CD8-positive, alpha-beta memory T cell (primary cell): ENCODE measurements around the gene TOM1L2. TPM values are rescaled to one million over a fixed set of nuclear protein-coding genes. Genes with fewer than 3 reads are reported as not detected.

ENCODE experiments used
- CTCF ChIA-PET: fragments of 350-600 bp; sonication (Branson Sonifier 250); formaldehyde crosslinking; loops from one replicate; lab custom pipeline; 2021; ENCODE audit warnings: antibody characterized with exemption; lab: Charles Lee
- POLR2A ChIA-PET: fragments of 350-600 bp; sonication (Branson Sonifier 250); formaldehyde crosslinking; loops from one replicate; lab custom pipeline; 2021; ENCODE audit warnings: antibody characterized with exemption; lab: Charles Lee
- DNase-seq, 5 donors: peaks; one replicate each; pipeline versions ENCODE4 v3.0.0 to v3.0.0-alpha.2; 2020 to 2022; ENCODE audit warnings: mixed read lengths in 1 of 5
- H3K27ac ChIP-seq: one replicate; pipeline ENCODE4 v1.7.0; 2013; ENCODE audit warnings: low read depth, mild to moderate bottlenecking, low read length, moderate library complexity
- H3K27me3 ChIP-seq: 2 replicates; pipeline ENCODE4 v1.7.0; 2013; ENCODE audit warnings: low read length, mild to moderate bottlenecking; ENCODE audit not compliant: insufficient read depth, poor library complexity, severe bottlenecking
- H3K36me3 ChIP-seq: 2 replicates; pipeline ENCODE4 v1.7.0; 2013; ENCODE audit warnings: mild to moderate bottlenecking, low read length, moderate library complexity; ENCODE audit not compliant: insufficient read depth
- H3K4me1 ChIP-seq: 2 replicates; pipeline ENCODE4 v1.7.0; 2013; ENCODE audit warnings: mild to moderate bottlenecking, low read length, moderate library complexity; ENCODE audit not compliant: insufficient read depth
- H3K4me3 ChIP-seq: 2 replicates; pipeline ENCODE4 v1.7.0; 2013; ENCODE audit warnings: mild to moderate bottlenecking, low read length
- H3K9me3 ChIP-seq: 2 replicates; pipeline ENCODE4 v1.7.0; 2013; ENCODE audit warnings: mild to moderate bottlenecking, low read length
- H3K27ac Mint-ChIP-seq, 8 donors: one replicate each; pipeline ENCODE4 v1.8.0; 2020 to 2021; ENCODE audit warnings: mixed read lengths in 8 of 8, mild to moderate bottlenecking in 6 of 8, inconsistent platforms in 3 of 8, moderate library complexity in 3 of 8
- H3K27me3 Mint-ChIP-seq, 2 donors: one replicate each; pipeline ENCODE4 v1.8.0; 2020 to 2021; ENCODE audit warnings: mixed read lengths in 2 of 2, mild to moderate bottlenecking in 1 of 2, moderate library complexity in 1 of 2
- H3K36me3 Mint-ChIP-seq, 3 donors: one replicate each; pipeline ENCODE4 v1.8.0; 2020 to 2021; ENCODE audit warnings: mixed read lengths in 3 of 3, inconsistent platforms in 1 of 3, mild to moderate bottlenecking in 1 of 3
- H3K4me1 Mint-ChIP-seq, 3 donors: one replicate each; pipeline ENCODE4 v1.8.0; 2020 to 2021; ENCODE audit warnings: mixed read lengths in 3 of 3, inconsistent platforms in 1 of 3, mild to moderate bottlenecking in 1 of 3
- H3K4me3 Mint-ChIP-seq, 7 donors: one replicate each; pipeline ENCODE4 v1.8.0; 2020 to 2021; ENCODE audit warnings: mixed read lengths in 7 of 7, mild to moderate bottlenecking in 6 of 7, moderate library complexity in 4 of 7, inconsistent platforms in 2 of 7
- H3K9me3 Mint-ChIP-seq, 5 donors: one replicate each; pipeline ENCODE4 v1.8.0; 2020 to 2022; ENCODE audit warnings: mixed read lengths in 5 of 5, mild to moderate bottlenecking in 3 of 5, moderate library complexity in 2 of 5, inconsistent platforms in 1 of 5
- polyA plus RNA-seq: library from polyadenylated mRNA; unstranded; fragments of 300-500 nt; fragmentation: Illumina TruSeq; gene quantifications from one replicate; pipeline ENCODE4 v1.2.3, GENCODE V29; 2021
- total RNA-seq, 2 experiments: library from RNA; stranded (reverse); gene quantifications; one replicate each; pipeline ENCODE4 v1.2.3, GENCODE V29; 2021

The TOM1L2 gene
- total and polyA plus RNA-seq, 3 experiments from 2014 or later: 6.5 to 11.3 (median 10.0) TPM

- no peaks in the 10 kb centered on the region for H3K27me3 Mint-ChIP-seq
- no peak overlapping the region for H3K4me3 Mint-ChIP-seq
- CTCF ChIA-PET: no interaction called here
- Histone ChIP-seq H3K9me3 (no peaks in the 10 kb centered on the region), H3K27ac (no peak overlapping the region), H3K4me1 (peaks cover 7% of the 10 kb centered on the region), H3K27me3 (no peaks in the 10 kb centered on the region), H3K36me3 (no peaks in the 10 kb centered on the region), H3K4me3 (no peak overlapping the region)
- no peaks in the 10 kb centered on the region for H3K9me3 Mint-ChIP-seq
- peaks cover 0 to 23% (median 4%) of the 10 kb centered on the region in 3 donors for H3K36me3 Mint-ChIP-seq
- peak overlapping the region in 1 of 8 donors; percentile 71 for H3K27ac Mint-ChIP-seq
- peaks cover 7 to 11% (median 11%) of the 10 kb centered on the region in 3 donors for H3K4me1 Mint-ChIP-seq
- POLR2A ChIA-PET: no interaction called here
- no peak for DNase-seq
These were observed 174.1 kb downstream of the TOM1L2 start for GRCh38 chr17:17798010-17798556.

- Mint-ChIP-seq H3K27ac (peak overlapping the region in 1 of 8 donors; percentile 36), H3K27me3 (no peaks in the 10 kb centered on the region), H3K36me3 (peaks cover 0 to 23% (median 4%) of the 10 kb centered on the region in 3 donors), H3K4me1 (peaks cover 14 to 19% (median 15%) of the 10 kb centered on the region in 3 donors), H3K4me3 (no peak overlapping the region), H3K9me3 (no peaks in the 10 kb centered on the region)
- H3K4me3 ChIP-seq: no peak overlapping the region
- H3K4me1 ChIP-seq: peaks cover 13% of the 10 kb centered on the region
- ChIA-PET POLR2A (interaction anchor here (0.6 kb wide), 1 partner anchor 817 kb away, joined by 3 read pairs; no protein-coding TSS in a partner anchor), CTCF (no interaction called here)
- H3K36me3 ChIP-seq: no peaks in the 10 kb centered on the region
- no peaks in the 10 kb centered on the region for H3K9me3 ChIP-seq
- no peak for DNase-seq
- no peaks in the 10 kb centered on the region for H3K27me3 ChIP-seq
- no peak overlapping the region for H3K27ac ChIP-seq
These were observed 174.9 kb downstream of the TOM1L2 start for GRCh38 chr17:17797119-17797809.

GRCh38 chr17:17796787-17797061 lies 175.5 kb downstream of the TOM1L2 start:
- DNase-seq: no peak
- Histone ChIP-seq H3K4me3 (no peak overlapping the region), H3K36me3 (no peaks in the 10 kb centered on the region), H3K4me1 (peaks cover 18% of the 10 kb centered on the region), H3K9me3 (no peaks in the 10 kb centered on the region), H3K27ac (no peak overlapping the region), H3K27me3 (no peaks in the 10 kb centered on the region)
- H3K27ac Mint-ChIP-seq: peak overlapping the region in 1 of 8 donors; percentile 36
- peaks cover 0 to 23% (median 4%) of the 10 kb centered on the region in 3 donors for H3K36me3 Mint-ChIP-seq
- H3K27me3 Mint-ChIP-seq: no peaks in the 10 kb centered on the region
- POLR2A ChIA-PET: interaction anchor here (0.6 kb wide), 1 partner anchor 817 kb away, joined by 3 read pairs; no protein-coding TSS in a partner anchor
- no peak overlapping the region for H3K4me3 Mint-ChIP-seq
- CTCF ChIA-PET: no interaction called here
- H3K4me1 Mint-ChIP-seq: peaks cover 18 to 24% (median 18%) of the 10 kb centered on the region in 3 donors
- H3K9me3 Mint-ChIP-seq: no peaks in the 10 kb centered on the region

- POLR2A ChIA-PET: interaction anchor here (0.6 kb wide), 1 partner anchor 816 kb away, joined by 3 read pairs; no protein-coding TSS in a partner anchor
- Histone ChIP-seq H3K27ac (no peak overlapping the region), H3K4me3 (no peak overlapping the region), H3K36me3 (no peaks in the 10 kb centered on the region), H3K27me3 (no peaks in the 10 kb centered on the region), H3K9me3 (no peaks in the 10 kb centered on the region), H3K4me1 (peaks cover 20% of the 10 kb centered on the region)
- no peaks in the 10 kb centered on the region for H3K9me3 Mint-ChIP-seq
- no peak overlapping the region for H3K27ac Mint-ChIP-seq
- DNase-seq: no peak
- H3K36me3 Mint-ChIP-seq: peaks cover 0 to 23% (median 4%) of the 10 kb centered on the region in 3 donors
- no peaks in the 10 kb centered on the region for H3K27me3 Mint-ChIP-seq
- H3K4me1 Mint-ChIP-seq: peaks cover 18 to 24% (median 18%) of the 10 kb centered on the region in 3 donors
- no peak overlapping the region for H3K4me3 Mint-ChIP-seq
- CTCF ChIA-PET: no interaction called here
These were observed 176.0 kb downstream of the TOM1L2 start for GRCh38 chr17:17795946-17796786.

DNA sequence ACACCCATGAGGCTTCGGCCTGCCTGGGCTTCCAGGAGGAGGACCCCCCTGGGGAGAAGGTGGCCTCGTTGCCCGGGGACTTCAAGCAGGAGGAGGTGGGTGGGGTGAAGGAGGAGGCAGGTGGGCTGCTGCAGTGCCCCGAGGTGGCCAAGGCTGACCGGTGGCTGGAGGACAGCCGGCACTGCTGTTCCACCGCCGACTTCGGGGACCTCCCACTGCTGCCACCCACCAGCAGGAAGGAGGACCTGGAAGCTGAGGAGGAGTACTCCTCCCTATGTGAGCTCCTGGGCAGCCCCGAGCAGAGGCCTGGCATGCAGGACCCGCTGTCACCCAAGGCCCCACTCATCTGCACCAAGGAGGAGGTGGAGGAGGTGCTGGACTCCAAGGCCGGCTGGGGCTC lies 176.9 kb downstream of the TOM1L2 start:
- H3K36me3 ChIP-seq: no peaks in the 10 kb centered on the region
- no peak overlapping the region for H3K4me3 ChIP-seq
- H3K9me3 ChIP-seq: no peaks in the 10 kb centered on the region
- Mint-ChIP-seq H3K4me1 (peaks cover 18 to 24% (median 18%) of the 10 kb centered on the region in 3 donors), H3K9me3 (no peaks in the 10 kb centered on the region), H3K27ac (no peak overlapping the region), H3K36me3 (peaks cover 0 to 23% (median 4%) of the 10 kb centered on the region in 3 donors), H3K4me3 (no peak overlapping the region), H3K27me3 (no peaks in the 10 kb centered on the region)
- CTCF ChIA-PET: no interaction called here
- POLR2A ChIA-PET: no interaction called here
- H3K4me1 ChIP-seq: peaks cover 20% of the 10 kb centered on the region
- no peak overlapping the region for H3K27ac ChIP-seq
- no peaks in the 10 kb centered on the region for H3K27me3 ChIP-seq
- no peak for DNase-seq

- Mint-ChIP-seq H3K27me3 (no peaks in the 10 kb centered on the region), H3K27ac (peak overlapping the region in 1 of 8 donors; percentile 53), H3K4me3 (peak overlapping the region in 1 of 7 donors; percentile 48), H3K36me3 (peaks cover 0 to 23% (median 4%) of the 10 kb centered on the region in 3 donors), H3K9me3 (no peaks in the 10 kb centered on the region), H3K4me1 (peaks cover 18 to 24% (median 18%) of the 10 kb centered on the region in 3 donors)
- Histone ChIP-seq H3K36me3 (no peaks in the 10 kb centered on the region), H3K4me3 (no peak overlapping the region), H3K27me3 (no peaks in the 10 kb centered on the region), H3K4me1 (peaks cover 20% of the 10 kb centered on the region), H3K9me3 (no peaks in the 10 kb centered on the region), H3K27ac (no peak overlapping the region)
- CTCF ChIA-PET: interaction anchor here (1.0 kb wide), 1 partner anchor 11 kb away, joined by 3 read pairs; no protein-coding TSS in a partner anchor
- DNase-seq: peak in 1 of 5 donors; percentile 42
- POLR2A ChIA-PET: no interaction called here
These were observed 177.8 kb downstream of the TOM1L2 start for GRCh38 chr17:17794382-17794781.
